Adrenal gland (tissue), 5 donors: ENCODE measurements around the gene HDAC4.

Experiments
- POLR2A ChIP-seq, 2 donors: fragments of 450-650 bp; IDR thresholded peaks; one replicate each; pipeline ENCODE4 v1.6.1; 2017; ENCODE audit warnings: antibody characterized with exemption in 2 of 2, mild to moderate bottlenecking in 2 of 2, moderate library complexity in 1 of 2
- TF ChIP-seq, protein P1 (sequence below), 6 experiments: fragments of 450-650 bp in 4 of 6; fragments of 200-600 bp in 2 of 6; sonication (generic) in 1 of 6; IDR thresholded peaks; 1 replicate in 5 of 6; 2 replicates in 1 of 6; pipeline versions ENCODE4 v1.5.1 to v1.8.0; 2016 to 2021; ENCODE audit warnings: antibody characterized with exemption in 6 of 6, mild to moderate bottlenecking in 2 of 6, moderate library complexity in 1 of 6
- donor health status: DM: no; HTN: no; CAD: no.

DNA sequence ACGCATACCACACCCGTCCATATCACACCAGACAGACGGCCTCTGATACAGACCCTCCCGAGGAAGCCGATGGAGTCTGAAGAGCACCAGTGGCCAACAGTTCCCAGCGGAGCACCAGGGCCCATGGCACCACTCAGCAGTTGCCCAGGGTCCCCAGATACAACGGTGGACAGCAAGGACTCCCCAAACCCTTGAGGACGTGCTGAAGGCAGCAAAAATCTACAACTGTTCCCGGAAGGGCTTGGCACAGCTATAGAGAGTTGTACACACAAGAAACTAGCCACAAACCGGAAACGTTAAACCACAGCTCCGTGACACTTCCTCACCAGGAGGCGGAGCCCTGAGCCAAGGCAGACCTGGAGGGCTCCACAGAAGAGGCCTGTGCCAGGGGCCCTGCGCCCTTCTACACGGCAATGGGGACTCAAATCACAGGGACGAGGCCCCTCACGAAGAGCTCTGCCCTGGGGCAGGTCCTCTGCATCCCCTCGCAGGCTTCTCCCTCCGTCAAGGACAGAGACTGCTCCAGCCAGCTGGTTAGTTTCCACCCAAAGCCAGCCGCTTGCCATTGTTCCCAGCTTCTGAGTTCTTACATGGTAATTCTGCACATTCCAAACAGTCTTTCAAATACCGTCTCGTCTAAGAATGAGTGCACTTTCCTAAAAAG is 133.4 kb downstream of the HDAC4 start:
- TF ChIP-seq, protein P1, sequence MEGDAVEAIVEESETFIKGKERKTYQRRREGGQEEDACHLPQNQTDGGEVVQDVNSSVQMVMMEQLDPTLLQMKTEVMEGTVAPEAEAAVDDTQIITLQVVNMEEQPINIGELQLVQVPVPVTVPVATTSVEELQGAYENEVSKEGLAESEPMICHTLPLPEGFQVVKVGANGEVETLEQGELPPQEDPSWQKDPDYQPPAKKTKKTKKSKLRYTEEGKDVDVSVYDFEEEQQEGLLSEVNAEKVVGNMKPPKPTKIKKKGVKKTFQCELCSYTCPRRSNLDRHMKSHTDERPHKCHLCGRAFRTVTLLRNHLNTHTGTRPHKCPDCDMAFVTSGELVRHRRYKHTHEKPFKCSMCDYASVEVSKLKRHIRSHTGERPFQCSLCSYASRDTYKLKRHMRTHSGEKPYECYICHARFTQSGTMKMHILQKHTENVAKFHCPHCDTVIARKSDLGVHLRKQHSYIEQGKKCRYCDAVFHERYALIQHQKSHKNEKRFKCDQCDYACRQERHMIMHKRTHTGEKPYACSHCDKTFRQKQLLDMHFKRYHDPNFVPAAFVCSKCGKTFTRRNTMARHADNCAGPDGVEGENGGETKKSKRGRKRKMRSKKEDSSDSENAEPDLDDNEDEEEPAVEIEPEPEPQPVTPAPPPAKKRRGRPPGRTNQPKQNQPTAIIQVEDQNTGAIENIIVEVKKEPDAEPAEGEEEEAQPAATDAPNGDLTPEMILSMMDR (IDR thresholded peaks at IDR 0.05), result peak in 3 of 6 experiments; percentile 11 to 30 (median 16)
- TF ChIP-seq POLR2A (IDR thresholded peaks at IDR 0.05), result no peak
